D721Med (cell line): ENCODE measurements around the gene TANGO6.

Experiments
- DNase-seq: peaks from one replicate; pipeline ENCODE4 v3.0.0; 2011; ENCODE audit warnings: low spot score; ENCODE audit not compliant: insufficient read length
- FAIRE-seq: peaks from 2 replicates; lab custom pipeline; 2011; peaks lifted over from hg19 to GRCh38; lab: Jason Lieb, UNC
- CTCF ChIP-seq: IDR thresholded peaks from 2 replicates; pipeline ENCODE4 v1.5.1; 2012; ENCODE audit warnings: mild to moderate bottlenecking, control low read depth; ENCODE audit not compliant: insufficient read depth; ENCODE audit errors: missing control alignments

TANGO6 gene

GRCh38 chr16:68927018-68927417 lies 83.7 kb downstream of the TANGO6 start:
- no peak for FAIRE-seq
- no peak for TF ChIP-seq CTCF
- DNase-seq: no peak

GRCh38 chr16:68931196-68931595 lies 87.9 kb downstream of the TANGO6 start:
- FAIRE-seq (no peak), DNase-seq (no peak)
- TF ChIP-seq CTCF: no peak

- no peak for TF ChIP-seq CTCF
- no peak for FAIRE-seq
- no peak for DNase-seq
These were observed 91.1 kb downstream of the TANGO6 start for GRCh38 chr16:68934402-68934801.

GRCh38 chr16:68935008-68935407 lies 91.7 kb downstream of the TANGO6 start:
- no peak for TF ChIP-seq CTCF
- DNase-seq (no peak), FAIRE-seq (no peak)

GRCh38 chr16:68936736-68937631 lies 93.7 kb downstream of the TANGO6 start:
- FAIRE-seq (no peak), DNase-seq (no peak)
- no peak for TF ChIP-seq CTCF

GRCh38 chr16:68939692-68940320 lies 96.5 kb downstream of the TANGO6 start:
- DNase-seq (no peak), FAIRE-seq (no peak)
- TF ChIP-seq CTCF: no peak

- no peak for DNase-seq
- FAIRE-seq: no peak
- TF ChIP-seq CTCF: no peak
These were observed 97.5 kb downstream of the TANGO6 start for GRCh38 chr16:68940816-68941215.
